ENCODE measurements around the gene GPR142. TPM values are rescaled to one million over a fixed set of nuclear protein-coding genes. Genes with fewer than 3 reads are reported as not detected.

Gene GPR142
- total and polyA plus RNA-seq, 2 of the 13 experiments (the other 11 are each of a cell fraction or from before 2014, with no cell fraction given): not detected

GRCh38 chr17:74417178-74418045 lies 50.1 kb downstream of the GPR142 start (continued):
- TF ChIP-seq ZIK1 (CRISPR knock-in tag; IDR thresholded peaks at IDR 0.05; ENCODE audit: borderline replicate concordance, low read depth): 0 out of 2 replicates have a peak, but pooled peaks have one; percentile 48
- TF ChIP-seq, protein P1, sequence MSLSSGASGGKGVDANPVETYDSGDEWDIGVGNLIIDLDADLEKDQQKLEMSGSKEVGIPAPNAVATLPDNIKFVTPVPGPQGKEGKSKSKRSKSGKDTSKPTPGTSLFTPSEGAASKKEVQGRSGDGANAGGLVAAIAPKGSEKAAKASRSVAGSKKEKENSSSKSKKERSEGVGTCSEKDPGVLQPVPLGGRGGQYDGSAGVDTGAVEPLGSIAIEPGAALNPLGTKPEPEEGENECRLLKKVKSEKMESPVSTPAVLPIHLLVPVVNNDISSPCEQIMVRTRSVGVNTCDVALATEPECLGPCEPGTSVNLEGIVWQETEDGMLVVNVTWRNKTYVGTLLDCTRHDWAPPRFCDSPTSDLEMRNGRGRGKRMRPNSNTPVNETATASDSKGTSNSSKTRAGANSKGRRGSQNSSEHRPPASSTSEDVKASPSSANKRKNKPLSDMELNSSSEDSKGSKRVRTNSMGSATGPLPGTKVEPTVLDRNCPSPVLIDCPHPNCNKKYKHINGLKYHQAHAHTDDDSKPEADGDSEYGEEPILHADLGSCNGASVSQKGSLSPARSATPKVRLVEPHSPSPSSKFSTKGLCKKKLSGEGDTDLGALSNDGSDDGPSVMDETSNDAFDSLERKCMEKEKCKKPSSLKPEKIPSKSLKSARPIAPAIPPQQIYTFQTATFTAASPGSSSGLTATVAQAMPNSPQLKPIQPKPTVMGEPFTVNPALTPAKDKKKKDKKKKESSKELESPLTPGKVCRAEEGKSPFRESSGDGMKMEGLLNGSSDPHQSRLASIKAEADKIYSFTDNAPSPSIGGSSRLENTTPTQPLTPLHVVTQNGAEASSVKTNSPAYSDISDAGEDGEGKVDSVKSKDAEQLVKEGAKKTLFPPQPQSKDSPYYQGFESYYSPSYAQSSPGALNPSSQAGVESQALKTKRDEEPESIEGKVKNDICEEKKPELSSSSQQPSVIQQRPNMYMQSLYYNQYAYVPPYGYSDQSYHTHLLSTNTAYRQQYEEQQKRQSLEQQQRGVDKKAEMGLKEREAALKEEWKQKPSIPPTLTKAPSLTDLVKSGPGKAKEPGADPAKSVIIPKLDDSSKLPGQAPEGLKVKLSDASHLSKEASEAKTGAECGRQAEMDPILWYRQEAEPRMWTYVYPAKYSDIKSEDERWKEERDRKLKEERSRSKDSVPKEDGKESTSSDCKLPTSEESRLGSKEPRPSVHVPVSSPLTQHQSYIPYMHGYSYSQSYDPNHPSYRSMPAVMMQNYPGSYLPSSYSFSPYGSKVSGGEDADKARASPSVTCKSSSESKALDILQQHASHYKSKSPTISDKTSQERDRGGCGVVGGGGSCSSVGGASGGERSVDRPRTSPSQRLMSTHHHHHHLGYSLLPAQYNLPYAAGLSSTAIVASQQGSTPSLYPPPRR (CRISPR knock-in tag; IDR thresholded peaks at IDR 0.05; ENCODE audit: borderline replicate concordance): no peak; the same call in 1 of the 2 replicates
- TF ChIP-seq PREB (CRISPR knock-in tag; IDR thresholded peaks at IDR 0.05): no peak
- peak; percentile 41; the same call in 1 of the 2 replicates for TF ChIP-seq ZC3H13 (CRISPR knock-in tag; IDR thresholded peaks at IDR 0.05)
- TF ChIP-seq HIVEP1 (CRISPR knock-in tag; IDR thresholded peaks at IDR 0.05): no peak
- TF ChIP-seq ZSCAN22 (CRISPR knock-in tag; IDR thresholded peaks at IDR 0.05): no peak
- TF ChIP-seq SUZ12 (IDR thresholded peaks at IDR 0.05; ENCODE audit: low read depth, low read length): no peak
- TF ChIP-seq ATF2 (CRISPR knock-in tag; IDR thresholded peaks at IDR 0.05): peak; percentile 48; the same call in 1 of the 2 replicates
- TF ChIP-seq SP5 (CRISPR knock-in tag; IDR thresholded peaks at IDR 0.05; ENCODE audit: borderline replicate concordance, low read depth): no peak; the same call in 1 of the 2 replicates
- no peak for TF ChIP-seq GABPA (IDR thresholded peaks at IDR 0.05; ENCODE audit: low read depth, low read length)
- TF ChIP-seq GABPA (CRISPR knock-in tag; IDR thresholded peaks at IDR 0.05; ENCODE audit: low read depth): no peak
- no peak for TF ChIP-seq IKZF4 (CRISPR knock-in tag; IDR thresholded peaks at IDR 0.05; ENCODE audit: borderline replicate concordance, low read depth, not compliant biosample characterization)
- no peak for TF ChIP-seq ZNF605 (CRISPR knock-in tag; IDR thresholded peaks at IDR 0.05)
- peak; percentile 44; the same call in 1 of the 2 replicates for TF ChIP-seq FOXK2 (IDR thresholded peaks at IDR 0.05)
- no peak for TF ChIP-seq ZNF33B (CRISPR knock-in tag; IDR thresholded peaks at IDR 0.05)
- no peak for TF ChIP-seq EEA1 (CRISPR knock-in tag; IDR thresholded peaks at IDR 0.05; ENCODE audit: borderline replicate concordance)
- no peak for TF ChIP-seq PAWR (CRISPR knock-in tag; IDR thresholded peaks at IDR 0.05; ENCODE audit: borderline replicate concordance)
- no peak for TF ChIP-seq HMG20B (CRISPR knock-in tag; conservative IDR thresholded peaks at IDR 0.05)
- TF ChIP-seq PATZ1 (CRISPR knock-in tag; IDR thresholded peaks at IDR 0.05): peak; percentile 68

All from HepG2 (cell line).